HK-2 (cell line): ENCODE data around the gene ZNRF3.
"Not testable (repeated sequence)": the region's sequence is repeated elsewhere in the genome, so short reads cannot be mapped to it uniquely, and the experiment has no call there.

Experiments used
- DNase-seq: peaks from one replicate; pipeline ENCODE4 v3.0.0-alpha.2; 2018; ENCODE audit not compliant: unreplicated experiment

ZNRF3 gene

GRCh38 chr22:28882878-28883656, at the start of gene ZNRF3:
TSS of gene ZNRF3 (plus strand) at chr22:28883572. CDS start at chr22:28883767, 195 bp downstream.
- DNase-seq = peak; percentile 96

- no peak for DNase-seq
Observed at GRCh38 chr22:28835630-28836189, 47.7 kb upstream of the ZNRF3 start.

- no peak for DNase-seq
Observed at GRCh38 chr22:28837640-28838039, 45.7 kb upstream of the ZNRF3 start.

- DNase-seq = no peak
Observed at GRCh38 chr22:28838971-28839370, 44.4 kb upstream of the ZNRF3 start.

- DNase-seq = no peak
Observed at GRCh38 chr22:28841111-28841510, 42.3 kb upstream of the ZNRF3 start.

GRCh38 chr22:28843633-28844032, 39.7 kb upstream of the ZNRF3 start:
- DNase-seq = no peak

GRCh38 chr22:28844277-28844676, 39.1 kb upstream of the ZNRF3 start:
- not testable (repeated sequence) for DNase-seq

- DNase-seq = no peak
Observed at GRCh38 chr22:28846994-28847393, 36.4 kb upstream of the ZNRF3 start.

- DNase-seq = peak; percentile 18
Observed at GRCh38 chr22:28855355-28856094, 27.8 kb upstream of the ZNRF3 start.

- no peak for DNase-seq
Observed at GRCh38 chr22:28856095-28856455, 27.3 kb upstream of the ZNRF3 start.

GRCh38 chr22:28857288-28857687, 26.1 kb upstream of the ZNRF3 start:
- DNase-seq = no peak

GRCh38 chr22:28864878-28865596, 18.3 kb upstream of the ZNRF3 start:
- no peak for DNase-seq

GRCh38 chr22:28867191-28867590, 16.2 kb upstream of the ZNRF3 start:
- DNase-seq = no peak

- DNase-seq = not testable (repeated sequence)
Observed at GRCh38 chr22:28868389-28868788, 15.0 kb upstream of the ZNRF3 start.

- DNase-seq = no peak
Observed at GRCh38 chr22:28869736-28870135, 13.6 kb upstream of the ZNRF3 start.

GRCh38 chr22:28873183-28873963, 10.0 kb upstream of the ZNRF3 start:
- no peak for DNase-seq

GRCh38 chr22:28874061-28874460, 9.3 kb upstream of the ZNRF3 start:
- DNase-seq = no peak

- DNase-seq = no peak
Observed at GRCh38 chr22:28874811-28875320, 8.5 kb upstream of the ZNRF3 start.

- DNase-seq = no peak
Observed at GRCh38 chr22:28882545-28882877, 861 bp upstream of the ZNRF3 start.

GRCh38 chr22:28883657-28883916, 215 bp downstream of the ZNRF3 start:
- no peak for DNase-seq

- DNase-seq = peak; percentile 40
Observed at GRCh38 chr22:28883917-28884746, 760 bp downstream of the ZNRF3 start.
